HepG2 (cell line): ENCODE measurements around the gene VWA1. TPM values are rescaled to one million over a fixed set of nuclear protein-coding genes. Genes with fewer than 3 reads are reported as not detected.
A peak's percentile ranks its signal among the peaks of the same experiment; 100 is the strongest.

ENCODE experiments used
- ARNTL ChIP-seq: sonication (generic); formaldehyde crosslinking; IDR thresholded peaks from 2 replicates; pipeline ENCODE4 v1.4.0; 2020; ENCODE audit warnings: mild to moderate bottlenecking, missing genetic modification reagents
- FOXK1 ChIP-seq: sonication (generic); formaldehyde crosslinking; IDR thresholded peaks from 2 replicates; pipeline ENCODE4 v1.4.0; 2020; ENCODE audit warnings: low read depth, missing genetic modification reagents, borderline replicate concordance
- GATA4 ChIP-seq: sonication (generic); IDR thresholded peaks from 2 replicates; pipeline ENCODE4 v1.6.1; 2016; ENCODE audit warnings: antibody characterized with exemption, low read depth, borderline replicate concordance
- GTF2F1 ChIP-seq: fragments of 150-350 bp; IDR thresholded peaks from 2 replicates; pipeline ENCODE4 v1.6.1; 2014; ENCODE audit warnings: low read length
- HDAC1 ChIP-seq: sonication (generic); formaldehyde crosslinking; IDR thresholded peaks from 2 replicates; pipeline ENCODE4 v1.5.1; 2020; ENCODE audit warnings: mild to moderate bottlenecking, missing genetic modification reagents
- MED1 ChIP-seq: sonication (generic); formaldehyde crosslinking; IDR thresholded peaks from 2 replicates; pipeline ENCODE4 v1.4.0; 2020; ENCODE audit warnings: missing genetic modification reagents
- POLR2A ChIP-seq, 2 experiments: IDR thresholded peaks; 2 replicates each; pipeline ENCODE4 v1.6.1; 2011; ENCODE audit warnings: low read depth in 2 of 2, low read length in 2 of 2, mild to moderate bottlenecking in 1 of 2, moderate library complexity in 1 of 2; ENCODE audit not compliant: insufficient read depth in 1 of 2
- REPIN1 ChIP-seq: sonication (generic); formaldehyde crosslinking; IDR thresholded peaks from 2 replicates; pipeline ENCODE4 v1.8.0; 2022; ENCODE audit warnings: missing genetic modification reagents, low read depth, mild to moderate bottlenecking, borderline replicate concordance
- SRF ChIP-seq: IDR thresholded peaks from 2 replicates; pipeline ENCODE4 v1.6.1; 2011; ENCODE audit warnings: mild to moderate bottlenecking, low read depth, low read length, moderate library complexity
- ZFP90 ChIP-seq: sonication (generic); formaldehyde crosslinking; IDR thresholded peaks from 2 replicates; pipeline ENCODE4 v1.8.0; 2022; ENCODE audit warnings: missing genetic modification reagents, mild to moderate bottlenecking, inconsistent platforms, borderline replicate concordance
- ZNF839 ChIP-seq: sonication (generic); formaldehyde crosslinking; IDR thresholded peaks from 2 replicates; pipeline ENCODE4 v1.4.0; 2020; ENCODE audit warnings: missing genetic modification reagents, mild to moderate bottlenecking, borderline replicate concordance
- polyA plus RNA-seq, 8 experiments: library from polyadenylated mRNA; depleted of rRNA in 3 of 8; stranded (reverse) in 7 of 8; unstranded in 1 of 8; fragments of >200 nt; fragmentation: Illumina TruSeq in 4 of 8; extraction: Trizol in 4 of 8; gene quantifications; 2 replicates each; pipeline versions ENCODE4 v1.2.1 to v1.2.3, GENCODE V29; 2011 to 2016; ENCODE audit warnings: low read depth in 4 of 8, missing spikeins in 1 of 8, mixed read lengths in 1 of 8; ENCODE audit not compliant: insufficient read depth in 1 of 8
- total RNA-seq, 5 experiments: library from RNA; depleted of rRNA; stranded (reverse); fragments of >200 nt; fragmentation: Illumina TruSeq; extraction: Trizol; gene quantifications; 2 replicates each; pipeline ENCODE4 v1.2.3, GENCODE V29; 2016; ENCODE audit warnings: low read depth in 1 of 5
- TF ChIP-seq, protein P1 (sequence below), 2 experiments: sonication (generic) in 1 of 2; formaldehyde crosslinking in 1 of 2; IDR thresholded peaks; 2 replicates each; pipeline versions ENCODE4 v1.6.1 to v1.9.0; 2014 to 2022; ENCODE audit warnings: antibody characterized with exemption in 1 of 2, borderline replicate concordance in 1 of 2, inconsistent platforms in 1 of 2, low read depth in 1 of 2, missing genetic modification reagents in 1 of 2
- TF ChIP-seq, protein P2 (sequence below): sonication (generic); formaldehyde crosslinking; IDR thresholded peaks from 2 replicates; pipeline ENCODE4 v1.4.0; 2020; ENCODE audit warnings: low read depth, mild to moderate bottlenecking, missing genetic modification reagents
- TF ChIP-seq, protein P3 (sequence below): sonication (generic); formaldehyde crosslinking; IDR thresholded peaks from 2 replicates; pipeline ENCODE4 v1.8.0; 2022; ENCODE audit warnings: mild to moderate bottlenecking, missing genetic modification reagents; ENCODE audit not compliant: insufficient replicate concordance
- TF ChIP-seq, protein P4 (sequence below): sonication (generic); formaldehyde crosslinking; IDR thresholded peaks from 2 replicates; pipeline ENCODE4 v1.8.0; 2022; ENCODE audit warnings: missing genetic modification reagents, low read depth, mild to moderate bottlenecking, borderline replicate concordance
- TF ChIP-seq, protein P5 (sequence below): sonication (generic); formaldehyde crosslinking; IDR thresholded peaks from 2 replicates; pipeline ENCODE4 v1.4.0; 2020; ENCODE audit warnings: missing genetic modification reagents

VWA1 gene
- total and polyA plus RNA-seq, 2 of the 13 experiments (the other 11 are each of a cell fraction or from before 2014, with no cell fraction given): 40.9 to 57.5 TPM

DNA sequence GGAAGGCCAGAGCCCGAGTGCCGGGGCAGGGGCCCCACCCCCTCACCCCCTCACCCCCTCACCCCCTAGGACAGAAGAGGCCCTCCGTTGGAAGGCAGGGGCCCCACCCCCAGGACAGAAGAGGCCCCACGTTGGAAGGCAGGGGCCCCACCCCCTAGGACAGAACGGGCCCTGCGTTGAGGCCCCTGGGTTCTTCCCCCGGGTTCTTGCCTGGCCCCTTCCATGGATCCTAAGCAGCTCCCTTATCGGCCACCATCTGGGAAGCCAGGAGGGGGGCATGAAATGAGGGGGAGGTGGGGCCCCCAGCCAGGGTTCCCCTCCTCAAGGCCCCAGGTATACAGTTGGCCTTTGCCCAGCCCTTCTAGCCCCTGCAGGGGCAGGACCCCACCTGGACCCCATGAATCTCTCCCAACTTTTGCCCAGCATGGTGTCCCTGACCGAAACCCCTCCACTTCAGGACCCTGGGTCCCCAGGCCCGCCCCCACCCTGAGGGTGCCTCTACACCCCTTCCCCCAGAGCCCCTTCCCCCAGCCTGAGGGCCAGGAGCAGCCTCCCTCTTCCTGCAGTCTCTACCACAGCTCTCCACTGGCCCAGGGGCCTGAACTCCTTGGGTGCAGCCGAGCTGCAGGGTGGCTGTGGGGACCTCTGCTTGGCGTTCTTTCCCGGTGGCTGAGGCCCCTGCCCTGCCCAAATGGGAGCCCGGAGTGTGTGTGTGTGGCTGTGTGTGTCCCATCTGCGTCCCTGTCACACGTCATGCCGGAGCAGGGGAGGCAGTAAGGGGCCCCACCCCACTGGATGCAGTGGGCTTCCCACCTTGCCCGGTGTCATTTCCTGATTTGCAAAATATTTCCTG, 4.3 kb upstream of the VWA1 start (continued):
- no peak for TF ChIP-seq FOXK1 (CRISPR knock-in tag)
- no peak for TF ChIP-seq GTF2F1
- TF ChIP-seq, protein P1, sequence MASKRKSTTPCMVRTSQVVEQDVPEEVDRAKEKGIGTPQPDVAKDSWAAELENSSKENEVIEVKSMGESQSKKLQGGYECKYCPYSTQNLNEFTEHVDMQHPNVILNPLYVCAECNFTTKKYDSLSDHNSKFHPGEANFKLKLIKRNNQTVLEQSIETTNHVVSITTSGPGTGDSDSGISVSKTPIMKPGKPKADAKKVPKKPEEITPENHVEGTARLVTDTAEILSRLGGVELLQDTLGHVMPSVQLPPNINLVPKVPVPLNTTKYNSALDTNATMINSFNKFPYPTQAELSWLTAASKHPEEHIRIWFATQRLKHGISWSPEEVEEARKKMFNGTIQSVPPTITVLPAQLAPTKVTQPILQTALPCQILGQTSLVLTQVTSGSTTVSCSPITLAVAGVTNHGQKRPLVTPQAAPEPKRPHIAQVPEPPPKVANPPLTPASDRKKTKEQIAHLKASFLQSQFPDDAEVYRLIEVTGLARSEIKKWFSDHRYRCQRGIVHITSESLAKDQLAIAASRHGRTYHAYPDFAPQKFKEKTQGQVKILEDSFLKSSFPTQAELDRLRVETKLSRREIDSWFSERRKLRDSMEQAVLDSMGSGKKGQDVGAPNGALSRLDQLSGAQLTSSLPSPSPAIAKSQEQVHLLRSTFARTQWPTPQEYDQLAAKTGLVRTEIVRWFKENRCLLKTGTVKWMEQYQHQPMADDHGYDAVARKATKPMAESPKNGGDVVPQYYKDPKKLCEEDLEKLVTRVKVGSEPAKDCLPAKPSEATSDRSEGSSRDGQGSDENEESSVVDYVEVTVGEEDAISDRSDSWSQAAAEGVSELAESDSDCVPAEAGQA (IDR thresholded peaks at IDR 0.05; ENCODE audit: low read depth): no peak
- TF ChIP-seq, protein P1 (CRISPR knock-in tag; IDR thresholded peaks at IDR 0.05; ENCODE audit: borderline replicate concordance): no peak; the same call in 1 of the 2 replicates
- TF ChIP-seq SRF: no peak
- no peak; the same call in none of the 2 replicates for TF ChIP-seq HDAC1 (CRISPR knock-in tag)
- TF ChIP-seq, protein P2, sequence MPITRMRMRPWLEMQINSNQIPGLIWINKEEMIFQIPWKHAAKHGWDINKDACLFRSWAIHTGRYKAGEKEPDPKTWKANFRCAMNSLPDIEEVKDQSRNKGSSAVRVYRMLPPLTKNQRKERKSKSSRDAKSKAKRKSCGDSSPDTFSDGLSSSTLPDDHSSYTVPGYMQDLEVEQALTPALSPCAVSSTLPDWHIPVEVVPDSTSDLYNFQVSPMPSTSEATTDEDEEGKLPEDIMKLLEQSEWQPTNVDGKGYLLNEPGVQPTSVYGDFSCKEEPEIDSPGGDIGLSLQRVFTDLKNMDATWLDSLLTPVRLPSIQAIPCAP (CRISPR knock-in tag): no peak
- TF ChIP-seq, protein P3, sequence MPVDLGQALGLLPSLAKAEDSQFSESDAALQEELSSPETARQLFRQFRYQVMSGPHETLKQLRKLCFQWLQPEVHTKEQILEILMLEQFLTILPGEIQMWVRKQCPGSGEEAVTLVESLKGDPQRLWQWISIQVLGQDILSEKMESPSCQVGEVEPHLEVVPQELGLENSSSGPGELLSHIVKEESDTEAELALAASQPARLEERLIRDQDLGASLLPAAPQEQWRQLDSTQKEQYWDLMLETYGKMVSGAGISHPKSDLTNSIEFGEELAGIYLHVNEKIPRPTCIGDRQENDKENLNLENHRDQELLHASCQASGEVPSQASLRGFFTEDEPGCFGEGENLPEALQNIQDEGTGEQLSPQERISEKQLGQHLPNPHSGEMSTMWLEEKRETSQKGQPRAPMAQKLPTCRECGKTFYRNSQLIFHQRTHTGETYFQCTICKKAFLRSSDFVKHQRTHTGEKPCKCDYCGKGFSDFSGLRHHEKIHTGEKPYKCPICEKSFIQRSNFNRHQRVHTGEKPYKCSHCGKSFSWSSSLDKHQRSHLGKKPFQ: no peak
- TF ChIP-seq ZFP90 (CRISPR knock-in tag): no peak
- TF ChIP-seq REPIN1 (CRISPR knock-in tag): no peak
- TF ChIP-seq MED1 (CRISPR knock-in tag): no peak
- TF ChIP-seq, protein P4, sequence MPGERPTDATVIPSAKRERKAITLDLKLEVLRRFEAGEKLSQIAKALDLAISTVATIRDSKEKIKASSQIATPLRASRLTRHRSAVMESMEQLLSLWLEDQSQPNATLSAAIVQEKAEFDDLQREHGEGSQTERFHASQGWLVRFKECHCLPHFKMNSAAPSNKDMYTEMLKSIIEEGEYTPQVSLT: no peak
- TF ChIP-seq ZNF839 (CRISPR knock-in tag): 0 out of 2 replicates have a peak, but pooled peaks have one; percentile 54
- TF ChIP-seq, protein P5, sequence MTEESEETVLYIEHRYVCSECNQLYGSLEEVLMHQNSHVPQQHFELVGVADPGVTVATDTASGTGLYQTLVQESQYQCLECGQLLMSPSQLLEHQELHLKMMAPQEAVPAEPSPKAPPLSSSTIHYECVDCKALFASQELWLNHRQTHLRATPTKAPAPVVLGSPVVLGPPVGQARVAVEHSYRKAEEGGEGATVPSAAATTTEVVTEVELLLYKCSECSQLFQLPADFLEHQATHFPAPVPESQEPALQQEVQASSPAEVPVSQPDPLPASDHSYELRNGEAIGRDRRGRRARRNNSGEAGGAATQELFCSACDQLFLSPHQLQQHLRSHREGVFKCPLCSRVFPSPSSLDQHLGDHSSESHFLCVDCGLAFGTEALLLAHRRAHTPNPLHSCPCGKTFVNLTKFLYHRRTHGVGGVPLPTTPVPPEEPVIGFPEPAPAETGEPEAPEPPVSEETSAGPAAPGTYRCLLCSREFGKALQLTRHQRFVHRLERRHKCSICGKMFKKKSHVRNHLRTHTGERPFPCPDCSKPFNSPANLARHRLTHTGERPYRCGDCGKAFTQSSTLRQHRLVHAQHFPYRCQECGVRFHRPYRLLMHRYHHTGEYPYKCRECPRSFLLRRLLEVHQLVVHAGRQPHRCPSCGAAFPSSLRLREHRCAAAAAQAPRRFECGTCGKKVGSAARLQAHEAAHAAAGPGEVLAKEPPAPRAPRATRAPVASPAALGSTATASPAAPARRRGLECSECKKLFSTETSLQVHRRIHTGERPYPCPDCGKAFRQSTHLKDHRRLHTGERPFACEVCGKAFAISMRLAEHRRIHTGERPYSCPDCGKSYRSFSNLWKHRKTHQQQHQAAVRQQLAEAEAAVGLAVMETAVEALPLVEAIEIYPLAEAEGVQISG (CRISPR knock-in tag): no peak
- no peak for TF ChIP-seq POLR2A (IDR thresholded peaks at IDR 0.05; ENCODE audit: insufficient read depth in 1 of 2, low read depth in 2 of 2, low read length in 2 of 2)
- 0 out of 2 replicates have a peak, but pooled peaks have one; percentile 1 for TF ChIP-seq ARNTL (CRISPR knock-in tag)
- no peak for TF ChIP-seq GATA4
